IMR-90 (cell line): ENCODE measurements around the gene SLAMF1. TPM values are rescaled to one million over a fixed set of nuclear protein-coding genes. Genes with fewer than 3 reads are reported as not detected.

Experiments used
- ATAC-seq: fragments of 200-7000 bp; cut with Tn5 transposase; 2 replicates; pipeline ENCODE4 v1.9.1; 2020; ENCODE audit warnings: low read depth, mild to moderate bottlenecking, moderate library complexity
- BruUV-seq: library from RNA; stranded (reverse); fragments of 400-500 nt; replicated peaks from 2 replicates; lab custom pipeline; 2021; lab: Mats Ljungman, UMichigan
- CTCF ChIA-PET: fragments of 300-600 bp; formaldehyde crosslinking; extraction: SDS; loops from one replicate; lab custom pipeline; 2021; ENCODE audit warnings: antibody characterized with exemption; lab: Yijun Ruan, JAX
- POLR2A ChIA-PET: fragments of 300-600 bp; sonication (Branson Sonifier 250); formaldehyde crosslinking; loops from one replicate; lab custom pipeline; 2022; ENCODE audit warnings: antibody characterized with exemption; ENCODE audit not compliant: unreplicated experiment; lab: Charles Lee
- DNase-seq: peaks from one replicate; pipeline ENCODE4 v3.0.0; 2013
- H2AFZ ChIP-seq: replicated peaks from 2 replicates; pipeline ENCODE3; 2013; ENCODE audit warnings: low read length, mild to moderate bottlenecking; ENCODE audit not compliant: poor library complexity
- H2AK5ac ChIP-seq: 2 replicates; pipeline ENCODE4 v1.6.1; 2013; ENCODE audit warnings: low read depth, low read length, inconsistent platforms
- H2AK9ac ChIP-seq: replicated peaks from 2 replicates; pipeline ENCODE3; 2013; ENCODE audit warnings: mild to moderate bottlenecking, low read depth, low read length, moderate library complexity; ENCODE audit not compliant: poor library complexity
- H2BK120ac ChIP-seq: 2 replicates; pipeline ENCODE4 v1.6.1; 2013; ENCODE audit warnings: low read depth, low read length, inconsistent platforms
- H2BK15ac ChIP-seq: 3 replicates; pipeline ENCODE4 v1.6.1; 2013; ENCODE audit warnings: low read depth, low read length, inconsistent platforms
- H2BK20ac ChIP-seq: 2 replicates; pipeline ENCODE4 v1.6.1; 2013; ENCODE audit warnings: low read depth, mild to moderate bottlenecking, inconsistent platforms, low read length, moderate library complexity
- H2BK5ac ChIP-seq: 2 replicates; pipeline ENCODE4 v1.6.1; 2013; ENCODE audit warnings: mild to moderate bottlenecking, low read depth, low read length, inconsistent platforms; ENCODE audit not compliant: poor library complexity, severe bottlenecking
- H3K14ac ChIP-seq: replicated peaks from 2 replicates; pipeline ENCODE4 v1.6.1; 2013; ENCODE audit warnings: low read depth, low read length, inconsistent platforms
- H3K18ac ChIP-seq: 2 replicates; pipeline ENCODE4 v1.6.1; 2013; ENCODE audit warnings: low read depth, low read length, control low read depth
- H3K23ac ChIP-seq: 2 replicates; pipeline ENCODE4 v1.6.1; 2013; ENCODE audit warnings: low read depth, low read length, inconsistent platforms
- H3K27ac ChIP-seq: 2 replicates; pipeline ENCODE4 v1.5.1; 2013; ENCODE audit warnings: mild to moderate bottlenecking, control low read depth, low read length; ENCODE audit not compliant: insufficient read depth
- H3K27me3 ChIP-seq: 2 replicates; pipeline ENCODE4 v1.6.1; 2013; ENCODE audit warnings: low read length; ENCODE audit not compliant: control insufficient read depth, insufficient read depth
- H3K36me3 ChIP-seq: 2 replicates; pipeline ENCODE4 v1.6.1; 2013; ENCODE audit warnings: low read length, mixed read lengths; ENCODE audit not compliant: control insufficient read depth, insufficient read depth
- H3K4ac ChIP-seq: 2 replicates; pipeline ENCODE4 v1.6.1; 2013; ENCODE audit warnings: low read depth, low read length, inconsistent platforms
- H3K4me1 ChIP-seq: 2 replicates; pipeline ENCODE4 v1.6.1; 2013; ENCODE audit warnings: low read length, mixed read lengths; ENCODE audit not compliant: control insufficient read depth, insufficient read depth
- H3K4me2 ChIP-seq: 2 replicates; pipeline ENCODE4 v1.6.1; 2013; ENCODE audit warnings: low read depth, mild to moderate bottlenecking, control low read depth, low read length, moderate library complexity
- H3K4me3 ChIP-seq: 2 replicates; pipeline ENCODE4 v1.5.1; 2013; ENCODE audit warnings: low read depth, mild to moderate bottlenecking, control low read depth, low read length, moderate library complexity; ENCODE audit not compliant: insufficient read depth
- H3K56ac ChIP-seq: 2 replicates; pipeline ENCODE4 v1.6.1; 2013; ENCODE audit warnings: low read length, inconsistent platforms; ENCODE audit not compliant: insufficient read depth; ENCODE audit errors: extremely low read depth
- H3K79me1 ChIP-seq, 2 experiments: 2 replicates each; pipeline ENCODE4 v1.6.1; 2013; ENCODE audit warnings: low read length in 2 of 2, inconsistent platforms in 1 of 2, low read depth in 1 of 2
- H3K9ac ChIP-seq: 2 replicates; pipeline ENCODE4 v1.6.1; 2013; ENCODE audit warnings: low read depth, low read length, control low read depth
- H3K9me1 ChIP-seq: 2 replicates; pipeline ENCODE4 v1.6.1; 2013; ENCODE audit warnings: low read length, inconsistent platforms; ENCODE audit not compliant: insufficient read depth
- H3K9me3 ChIP-seq: 2 replicates; pipeline ENCODE4 v1.6.1; 2013; ENCODE audit warnings: low read length; ENCODE audit not compliant: control insufficient read depth, insufficient read depth
- H4K20me1 ChIP-seq: 2 replicates; pipeline ENCODE4 v1.6.1; 2013; ENCODE audit warnings: low read length, inconsistent platforms; ENCODE audit not compliant: insufficient read depth
- H4K5ac ChIP-seq: 2 replicates; pipeline ENCODE4 v1.6.1; 2013; ENCODE audit warnings: mild to moderate bottlenecking, low read depth, low read length, control low read depth
- H4K8ac ChIP-seq, 2 experiments: 2 replicates each; pipeline ENCODE4 v1.6.1; 2013; ENCODE audit warnings: low read depth in 2 of 2, low read length in 2 of 2, control low read depth in 1 of 2, inconsistent platforms in 1 of 2
- H4K91ac ChIP-seq: 2 replicates; pipeline ENCODE4 v1.6.1; 2013; ENCODE audit warnings: low read depth, low read length, inconsistent platforms; ENCODE audit not compliant: insufficient read depth
- CHD1 ChIP-seq: IDR thresholded peaks from 2 replicates; pipeline ENCODE4 v1.6.1; 2012; ENCODE audit warnings: low read depth, low read length, improper control_type of control experiment
- ELK1 ChIP-seq: fragments of 150-350 bp; IDR thresholded peaks from 2 replicates; pipeline ENCODE4 v1.6.1; 2016; ENCODE audit warnings: low read depth, mild to moderate bottlenecking, low read length, moderate library complexity, borderline replicate concordance
- FOS ChIP-seq: fragments of 150-350 bp; IDR thresholded peaks from 2 replicates; pipeline ENCODE4 v1.6.1; 2016; ENCODE audit warnings: low read depth, low read length
- MAZ ChIP-seq: IDR thresholded peaks from 2 replicates; pipeline ENCODE4 v1.6.1; 2012; ENCODE audit warnings: low read depth, mild to moderate bottlenecking, low read length, improper control_type of control experiment, moderate library complexity, borderline replicate concordance
- MXI1 ChIP-seq: IDR thresholded peaks from 2 replicates; pipeline ENCODE4 v1.6.1; 2012; ENCODE audit warnings: low read depth, mild to moderate bottlenecking, low read length, moderate library complexity, borderline replicate concordance
- RCOR1 ChIP-seq: IDR thresholded peaks from 2 replicates; pipeline ENCODE4 v1.6.1; 2012; ENCODE audit warnings: mild to moderate bottlenecking, low read length, improper control_type of control experiment; ENCODE audit not compliant: insufficient replicate concordance
- RFX5 ChIP-seq: IDR thresholded peaks from 2 replicates; pipeline ENCODE4 v1.8.0; 2012; ENCODE audit warnings: low read depth, mild to moderate bottlenecking, low read length, moderate library complexity
- SMC3 ChIP-seq: fragments of 150-350 bp; IDR thresholded peaks from 2 replicates; pipeline ENCODE4 v1.6.1; 2016; ENCODE audit warnings: low read depth, mild to moderate bottlenecking, antibody characterized with exemption, low read length, moderate library complexity
- USF2 ChIP-seq: fragments of 150-350 bp; IDR thresholded peaks from 2 replicates; pipeline ENCODE4 v1.6.1; 2017; ENCODE audit warnings: mild to moderate bottlenecking, antibody characterized with exemption, low read length, low read depth
- WGBS, 2 experiments: methylation state at CpG; one replicate each; pipeline versions ENCODE4 v1.1.5 to v1.1.7; 2013; ENCODE audit warnings: missing lambda C conversion rate in 2 of 2; ENCODE audit not compliant: insufficient read length in 1 of 2; ENCODE audit errors: extremely low coverage in 2 of 2; 5-methylcytosine and 5-hydroxymethylcytosine counted together
- dilution Hi-C: fragments of 300-500 bp; cut with HindIII; formaldehyde crosslinking; loops from one replicate; pipeline ENCODE4 v1.14.3; 2018; ENCODE audit warnings: low sequenced_read_pairs; ENCODE audit not compliant: unreplicated experiment
- in situ Hi-C: fragments of 300-500 bp; cut with MboI; formaldehyde crosslinking; loops from 3 replicates; pipeline ENCODE4 v1.14.3; 2019; ENCODE audit warnings: low sequenced_read_pairs, inconsistent platforms, mixed read lengths
- intact Hi-C: fragments of 100-400 bp; cut with micrococcal nuclease; formaldehyde crosslinking; loops from 2 replicates; pipeline ENCODE4 v1.10.0; 2022
- polyA plus RNA-seq, 3 experiments: library from polyadenylated mRNA; depleted of rRNA; stranded (reverse); fragments of >200 nt; gene quantifications; 2 replicates each; pipeline ENCODE4 v1.2.3, GENCODE V29; 2012; ENCODE audit warnings: low replicate concordance in 1 of 3
- total RNA-seq: library from RNA; depleted of rRNA; stranded (reverse); fragments of >200 nt; gene quantifications from 2 replicates; pipeline ENCODE4 v1.2.3, GENCODE V29; 2012

SLAMF1 gene
- total and polyA plus RNA-seq, 2 of the 4 experiments (the other 2 are of a cell fraction) = not detected

- no peak overlapping the region for H2BK5ac ChIP-seq
- POLR2A ChIA-PET = no interaction called here
- no TSS peak for BruUV-seq
- H3K4ac ChIP-seq = no peak overlapping the region
- no peaks in the 10 kb centered on the region; the same call in 1 of the 2 replicates for H3K27me3 ChIP-seq
- H3K9me1 ChIP-seq = no peaks in the 10 kb centered on the region
- CTCF ChIA-PET = no interaction called here
- no peak for ATAC-seq
- H2BK20ac ChIP-seq = no peak overlapping the region
- no CpG with 5 or more reads among the region's 2 CpGs for WGBS, 2 experiments
- H3K23ac ChIP-seq = no peak overlapping the region
- no peak overlapping the region for H2AK5ac ChIP-seq
- dilution Hi-C loops = no loop called here
- H3K9ac ChIP-seq = no peak overlapping the region
- in situ Hi-C loops = loop anchor here (10.0 kb wide), 1 partner anchor 60 kb away; the partner anchor contains the start of gene SLAMF7
- H3K56ac ChIP-seq = no peak overlapping the region
- intact Hi-C loops = loop anchor here (2.0 kb wide), 1 partner anchor 276 kb away; no protein-coding TSS in a partner anchor
- TF ChIP-seq ELK1 = no peak
- TF ChIP-seq MAZ = no peak
- no peak for TF ChIP-seq SMC3
- no peak for TF ChIP-seq RCOR1
- TF ChIP-seq USF2 = no peak
- TF ChIP-seq FOS = no peak
- no peak for TF ChIP-seq RFX5
- no peak for TF ChIP-seq CHD1
- TF ChIP-seq MXI1 = no peak
- H2BK120ac ChIP-seq = no peak overlapping the region
- no peak overlapping the region for H2AFZ ChIP-seq
- no peaks in the 10 kb centered on the region for H3K79me1 ChIP-seq
- no peak overlapping the region for H3K18ac ChIP-seq
- no peak overlapping the region for H3K4me2 ChIP-seq
- H2AK9ac ChIP-seq = no peak overlapping the region
- H3K36me3 ChIP-seq = no peaks in the 10 kb centered on the region
- H3K9me3 ChIP-seq = no peaks in the 10 kb centered on the region
- no peak overlapping the region for H3K27ac ChIP-seq
- no peak overlapping the region for H4K5ac ChIP-seq
- H2BK15ac ChIP-seq = no peak overlapping the region
- H3K14ac ChIP-seq = no peak overlapping the region
- no peak overlapping the region for H4K8ac ChIP-seq
- no peak overlapping the region for H4K91ac ChIP-seq
- DNase-seq = no peak
- no peaks in the 10 kb centered on the region for H3K4me1 ChIP-seq
- H3K4me3 ChIP-seq = no peak overlapping the region
- no peaks in the 10 kb centered on the region for H4K20me1 ChIP-seq
Measured at GRCh38 chr1:160674415-160674814, 27.6 kb upstream of the SLAMF1 start.
